AML-193 (cell line): ENCODE data around the gene RCL1.
"Not testable (repeated sequence)": the region's sequence is repeated elsewhere in the genome, so short reads cannot be mapped to it uniquely, and the experiment has no call there.

ENCODE experiments used
- DNase-seq, 2 experiments: peaks; one replicate each; lab custom pipeline; 2025; lab: John Stamatoyannopoulos, UW

RCL1 gene

GRCh38 chr9:4792572-4793458 is at the start of gene RCL1:
Gene RCL1, plus strand, starts transcription at chr9:4792944. Its CDS starts 148 bp downstream, at chr9:4793092.
- peak; percentile 93 to 96 for DNase-seq

- no peak for DNase-seq
Observed at GRCh38 chr9:4743131-4743875, 49.4 kb upstream of the RCL1 start.

GRCh38 chr9:4746278-4747030 is 46.3 kb upstream of the RCL1 start:
- DNase-seq, result no peak

GRCh38 chr9:4748612-4749011 is 44.1 kb upstream of the RCL1 start:
- DNase-seq, result no peak

GRCh38 chr9:4750023-4750673 is 42.6 kb upstream of the RCL1 start:
- DNase-seq, result peak; percentile 69 to 74

- DNase-seq, result not testable (repeated sequence)
Observed at GRCh38 chr9:4754530-4754929, 38.2 kb upstream of the RCL1 start.

GRCh38 chr9:4755026-4755609 is 37.6 kb upstream of the RCL1 start:
- no peak for DNase-seq

- DNase-seq, result no peak
Observed at GRCh38 chr9:4756420-4756819, 36.3 kb upstream of the RCL1 start.

- DNase-seq, result peak; percentile 91 to 93
Observed at GRCh38 chr9:4760122-4760521, 32.6 kb upstream of the RCL1 start.

- DNase-seq, result peak; percentile 78 to 84
Observed at GRCh38 chr9:4762108-4762885, 30.4 kb upstream of the RCL1 start.

GRCh38 chr9:4762886-4763541 is 29.7 kb upstream of the RCL1 start:
- peak; percentile 93 to 95 for DNase-seq

- no peak for DNase-seq
Observed at GRCh38 chr9:4764033-4764432, 28.7 kb upstream of the RCL1 start.

- DNase-seq, result no peak
Observed at GRCh38 chr9:4768681-4769080, 24.1 kb upstream of the RCL1 start.

GRCh38 chr9:4769321-4770080 is 23.2 kb upstream of the RCL1 start:
- DNase-seq, result no peak

GRCh38 chr9:4771788-4772187 is 21.0 kb upstream of the RCL1 start:
- DNase-seq, result no peak

GRCh38 chr9:4774209-4774608 is 18.5 kb upstream of the RCL1 start:
- DNase-seq, result no peak

- not testable (repeated sequence) for DNase-seq
Observed at GRCh38 chr9:4774958-4775357, 17.8 kb upstream of the RCL1 start.

- no peak for DNase-seq
Observed at GRCh38 chr9:4780651-4781050, 12.1 kb upstream of the RCL1 start.

- DNase-seq, result no peak
Observed at GRCh38 chr9:4781408-4781807, 11.3 kb upstream of the RCL1 start.
